HG02759 (cell line): ENCODE data around the gene OR7D2.

Experiments
- ATAC-seq: cut with Tn5 transposase; IDR thresholded peaks from one replicate; pipeline ENCODE4 v1.9.1; 2021; ENCODE audit warnings: mild to moderate bottlenecking, moderate library complexity; ENCODE audit not compliant: unreplicated experiment

OR7D2 gene

GRCh38 chr19:9178901-9179300, at the start of gene OR7D2:
Gene OR7D2, plus strand, starts transcription at chr19:9178979. Its CDS starts 6,803 bp downstream, at chr19:9185782.
- ATAC-seq = no peak

- ATAC-seq = no peak
Measured at GRCh38 chr19:9130965-9131364, 47.8 kb upstream of the OR7D2 start.

DNA sequence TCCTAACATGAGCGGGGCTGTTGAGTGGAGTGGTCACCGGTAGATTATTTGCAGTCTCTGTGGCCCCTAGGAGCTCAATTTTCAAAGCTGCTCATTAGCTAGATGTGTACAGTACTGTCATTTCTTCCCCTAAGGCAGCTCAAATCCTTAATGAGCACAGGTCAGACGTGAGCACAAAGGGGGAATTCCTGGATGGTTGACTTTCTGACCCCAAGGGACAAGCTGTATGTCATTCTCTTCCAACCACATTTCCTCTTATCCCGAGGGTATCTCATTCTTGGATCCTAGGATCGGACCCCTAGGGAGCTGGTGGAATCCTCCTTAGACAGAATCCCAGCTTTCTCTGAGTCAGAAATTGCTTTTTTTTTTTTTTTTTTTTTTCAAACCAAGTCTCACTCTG, 46.4 kb upstream of the OR7D2 start:
- ATAC-seq = no peak

- ATAC-seq = peak; percentile 24
Measured at GRCh38 chr19:9139609-9140158, 39.1 kb upstream of the OR7D2 start.

- peak; percentile 94 for ATAC-seq
Measured at GRCh38 chr19:9140159-9140874, 38.5 kb upstream of the OR7D2 start, which contains the start of gene ZNF317. Gene ZNF317, plus strand, starts transcription at chr19:9140397. Its CDS starts 15,620 bp downstream, at chr19:9156017.

- ATAC-seq = no peak
Measured at GRCh38 chr19:9144920-9145319, 33.9 kb upstream of the OR7D2 start.

- ATAC-seq = no peak
Measured at GRCh38 chr19:9146882-9147281, 31.9 kb upstream of the OR7D2 start.

GRCh38 chr19:9148697-9149096, 30.1 kb upstream of the OR7D2 start:
- no peak for ATAC-seq

GRCh38 chr19:9149997-9150396, 28.8 kb upstream of the OR7D2 start:
- ATAC-seq = no peak

DNA sequence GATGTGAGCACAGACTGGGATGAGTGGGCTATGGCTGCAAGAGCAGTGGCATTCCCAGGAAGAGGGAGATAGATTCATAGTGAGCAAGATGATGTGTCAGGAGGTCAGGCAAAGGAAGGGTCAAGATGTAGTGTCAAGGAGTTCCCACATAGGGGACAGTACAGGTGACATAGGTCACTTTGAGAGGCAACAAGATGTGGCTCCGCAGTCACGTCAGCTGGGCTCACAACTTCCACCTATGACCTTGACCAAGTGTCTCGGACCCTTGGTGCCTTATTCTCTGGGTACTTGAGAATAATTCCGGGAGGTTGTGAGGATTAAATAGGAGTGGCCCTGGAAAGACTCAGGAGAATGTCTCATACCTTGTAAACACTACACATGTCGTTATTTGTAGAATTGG, 28.1 kb upstream of the OR7D2 start:
- ATAC-seq = no peak

DNA sequence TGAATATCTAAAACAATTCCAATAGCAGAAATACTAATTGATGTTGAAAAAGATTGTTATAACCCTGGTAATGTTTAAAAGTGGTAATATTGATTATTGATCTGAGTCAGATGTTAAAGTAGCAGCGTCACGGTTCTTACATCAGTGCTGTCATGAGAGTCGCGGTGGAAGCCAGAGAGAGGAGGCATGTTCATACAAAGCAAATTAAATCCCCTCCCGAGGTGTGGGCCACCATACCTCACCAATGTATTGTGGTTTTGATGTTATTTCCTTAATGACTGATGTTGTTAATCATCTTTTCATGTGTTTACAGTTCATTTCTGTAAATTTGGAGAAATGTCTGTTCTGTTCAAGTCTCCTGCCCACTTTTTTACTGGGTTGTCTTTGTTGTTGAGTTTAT, 27.4 kb upstream of the OR7D2 start:
- no peak for ATAC-seq

DNA sequence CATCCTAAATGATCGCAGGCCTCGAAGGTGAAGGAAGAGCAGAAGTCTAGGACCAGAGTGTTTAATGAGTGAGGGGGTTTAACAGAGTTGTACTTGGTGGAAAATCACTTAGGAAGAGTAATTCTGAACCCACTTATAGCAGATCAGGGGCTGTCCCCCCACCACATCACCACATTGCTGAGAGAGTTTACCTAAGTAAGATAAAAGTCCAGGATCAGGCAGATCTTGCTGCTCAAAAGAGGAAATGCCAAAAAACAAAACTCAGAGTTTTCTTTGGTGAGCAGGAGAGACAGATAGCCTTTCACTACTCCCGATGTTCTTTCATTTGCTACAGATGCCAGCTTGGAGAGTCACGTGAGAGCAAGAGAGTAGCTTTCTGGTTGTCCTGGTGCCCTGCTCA, 23.2 kb upstream of the OR7D2 start:
- no peak for ATAC-seq

DNA sequence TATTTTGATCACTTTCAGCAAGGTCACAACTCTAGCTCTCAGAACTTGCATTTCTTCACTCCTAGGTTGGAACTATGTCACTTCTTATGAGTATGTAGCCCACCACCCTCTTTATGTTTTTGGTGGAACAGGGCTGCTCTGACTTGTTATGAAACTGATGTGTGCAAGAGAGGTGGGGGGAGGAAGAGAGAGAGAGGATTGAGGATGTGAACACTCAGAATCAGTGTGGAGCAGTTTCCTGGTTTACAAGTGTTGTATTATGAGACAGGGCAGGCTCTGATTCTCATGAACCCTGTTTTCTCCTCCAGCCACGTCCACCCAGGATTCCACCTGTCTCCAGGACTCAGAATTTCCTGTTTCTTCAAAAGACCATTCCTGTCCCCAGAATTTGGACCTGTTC, 22.5 kb upstream of the OR7D2 start:
- ATAC-seq = no peak

GRCh38 chr19:9159891-9160290, 18.9 kb upstream of the OR7D2 start:
- no peak for ATAC-seq

- ATAC-seq = no peak
Measured at GRCh38 chr19:9161427-9161826, 17.4 kb upstream of the OR7D2 start.

DNA sequence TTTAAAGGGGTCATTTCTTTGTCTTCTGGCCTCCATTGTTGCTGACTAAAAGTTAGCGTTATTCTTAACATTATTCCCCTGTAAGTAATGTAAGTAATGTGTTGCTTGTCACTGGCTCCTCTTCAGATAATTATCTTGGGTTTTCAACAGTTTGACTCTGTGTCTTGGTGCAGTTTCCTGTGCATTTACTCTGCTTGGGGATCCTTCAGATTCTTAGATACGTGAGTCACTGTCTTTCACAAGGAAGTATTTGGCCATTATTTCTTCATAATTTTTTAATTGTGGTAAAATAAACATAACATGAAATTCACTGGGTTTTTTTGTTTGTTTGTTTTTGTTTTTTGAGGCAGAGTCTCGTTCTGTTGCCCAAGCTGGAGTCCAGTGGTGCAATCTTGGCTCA, 13.5 kb upstream of the OR7D2 start:
- ATAC-seq = no peak

DNA sequence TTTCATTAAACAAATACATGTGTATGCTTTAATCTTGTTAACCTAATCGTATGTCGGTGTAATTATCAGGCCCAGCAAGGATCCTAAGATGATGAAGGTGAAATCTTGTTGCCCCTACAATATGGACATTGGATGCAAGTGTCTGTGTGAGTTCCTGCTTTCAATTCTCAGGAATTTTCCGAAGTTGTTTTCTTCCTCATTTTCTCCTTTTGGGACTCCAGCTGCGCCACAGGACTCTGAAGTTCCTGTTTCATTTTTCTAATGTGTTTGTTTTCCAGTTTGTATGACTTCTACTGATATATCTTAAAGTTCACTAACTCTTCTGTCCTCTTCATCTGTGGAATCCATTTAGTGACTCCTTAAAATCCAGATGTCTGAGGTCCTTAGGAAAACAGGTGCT, 11.9 kb upstream of the OR7D2 start:
- no peak for ATAC-seq

DNA sequence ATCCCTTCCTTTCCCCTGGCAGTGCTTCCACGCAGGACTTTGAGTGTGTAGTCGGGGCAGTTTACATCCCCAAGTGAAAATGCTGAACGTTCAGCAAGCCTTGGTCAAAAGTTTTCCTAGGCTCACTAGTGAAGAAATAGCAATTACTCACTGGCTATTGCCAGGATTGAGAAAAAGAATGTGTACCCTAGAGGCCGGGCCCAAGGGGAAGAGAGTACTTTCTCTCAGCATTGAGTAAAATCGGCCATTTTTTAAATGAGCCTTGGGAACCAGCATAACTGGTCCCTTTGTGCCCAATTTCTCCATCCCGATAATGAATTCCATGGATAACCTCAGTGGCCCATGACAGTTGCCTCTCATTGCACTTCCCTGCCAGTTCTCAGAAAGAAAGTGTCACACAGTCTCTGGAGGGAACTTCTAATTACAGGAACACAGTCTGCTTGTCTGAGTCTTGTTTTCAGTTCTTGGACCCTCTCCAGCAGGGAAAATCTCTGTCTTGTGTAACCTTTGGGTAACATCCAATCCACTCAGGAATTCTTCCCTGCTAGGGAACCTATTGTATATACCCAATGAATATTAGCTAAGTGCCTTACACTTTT, 7.3 kb upstream of the OR7D2 start:
- ATAC-seq = no peak

GRCh38 chr19:9175326-9175725, 3.5 kb upstream of the OR7D2 start:
- ATAC-seq = no peak

DNA sequence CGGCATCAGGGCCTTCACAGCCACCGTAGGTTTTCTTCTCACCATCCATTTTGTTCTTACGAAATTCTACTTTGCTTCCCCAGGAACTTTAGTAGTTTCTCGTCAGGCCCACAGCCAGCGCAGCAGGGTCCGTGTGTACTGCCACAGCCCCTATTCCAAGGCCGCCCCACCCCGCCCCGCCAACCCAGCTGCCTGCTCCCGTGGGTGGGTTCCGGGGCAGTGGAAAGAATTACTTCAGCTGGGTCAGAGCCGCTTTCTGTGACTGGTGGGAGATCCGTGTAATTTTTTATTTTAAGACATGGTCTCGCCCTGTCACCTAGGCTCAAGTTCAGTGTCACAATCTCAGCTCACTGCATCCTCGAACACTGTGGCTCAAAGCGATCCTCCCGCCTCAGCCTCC, 4.2 kb downstream of the OR7D2 start:
- no peak for ATAC-seq

DNA sequence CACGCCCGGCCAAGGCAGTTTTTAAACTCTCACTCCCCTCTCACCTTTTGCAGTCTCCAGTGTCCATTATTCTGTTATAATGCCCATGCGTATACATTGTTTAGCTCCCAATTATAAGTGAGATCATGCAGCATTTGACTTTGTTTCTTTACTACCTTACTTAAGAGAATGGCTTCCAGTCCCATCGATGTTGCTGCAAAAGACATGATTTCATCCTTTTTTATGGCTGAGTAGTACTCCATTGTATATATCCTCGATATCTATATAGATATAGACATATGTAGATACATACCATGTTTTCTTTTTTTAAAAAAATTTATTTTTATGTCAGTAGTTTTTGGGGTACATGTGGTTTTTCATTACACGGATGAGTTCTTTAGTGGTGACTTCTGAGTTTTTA, 8.4 kb downstream of the OR7D2 start:
- ATAC-seq = no peak

DNA sequence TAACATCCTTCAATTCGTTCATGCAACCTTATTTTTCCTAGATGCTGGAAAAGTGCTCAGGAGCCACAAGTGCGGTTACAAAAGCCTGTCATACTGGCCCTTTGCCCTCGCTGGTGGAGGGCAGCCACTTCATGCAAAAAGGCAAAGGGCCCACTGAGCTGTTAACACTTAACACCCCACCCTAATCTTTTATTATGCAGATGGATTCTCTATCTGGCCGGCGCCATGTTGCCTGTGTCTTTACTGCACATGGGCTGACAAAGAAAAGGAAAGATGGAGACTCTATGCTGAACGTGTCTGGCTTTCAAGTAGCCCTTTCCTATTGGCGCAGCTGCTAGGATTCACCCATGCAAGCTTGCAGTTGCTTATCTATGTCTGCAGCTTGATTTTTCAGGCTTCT, 10.8 kb downstream of the OR7D2 start:
- no peak for ATAC-seq
